Measurements from ENCODE around the gene BID.

GRCh38 chr22:17753401-17753989, 20.8 kb downstream of the BID start:
- TF ChIP-seq POLR2A (IDR thresholded peaks at IDR 0.05) (no peak), CTCF (IDR thresholded peaks at IDR 0.05) (no peak)

Measured in adrenal gland (tissue), 5 donors.